GM12874 (cell line): Measurements from ENCODE around the gene EID3.

Experiments used
- TF ChIP-seq, protein P1 (sequence below): IDR thresholded peaks from 2 replicates; pipeline ENCODE4 v1.5.1; 2011; ENCODE audit warnings: low read depth, mild to moderate bottlenecking, control low read depth, low read length, moderate library complexity; ENCODE audit not compliant: insufficient read depth

EID3 gene

DNA sequence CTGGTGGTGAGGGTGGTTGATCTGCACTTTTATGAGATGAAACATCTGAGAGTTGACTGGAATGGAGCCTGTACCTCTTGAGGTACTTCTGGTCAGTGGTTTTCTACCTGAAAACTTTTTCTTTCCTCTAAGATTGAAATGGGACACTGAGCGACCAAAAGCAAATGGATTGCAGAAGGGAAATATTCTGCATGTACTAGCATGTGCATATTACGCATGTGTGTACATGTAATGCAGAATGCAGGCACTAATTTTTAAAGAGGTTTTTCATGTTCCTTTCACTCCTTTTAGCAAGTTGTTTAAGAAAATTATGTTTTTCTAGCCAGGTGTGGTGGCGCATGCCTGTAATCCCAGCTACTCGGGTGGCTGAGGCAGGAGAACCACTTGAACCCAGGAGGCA is 28.7 kb upstream of the EID3 start:
- TF ChIP-seq, protein P1, sequence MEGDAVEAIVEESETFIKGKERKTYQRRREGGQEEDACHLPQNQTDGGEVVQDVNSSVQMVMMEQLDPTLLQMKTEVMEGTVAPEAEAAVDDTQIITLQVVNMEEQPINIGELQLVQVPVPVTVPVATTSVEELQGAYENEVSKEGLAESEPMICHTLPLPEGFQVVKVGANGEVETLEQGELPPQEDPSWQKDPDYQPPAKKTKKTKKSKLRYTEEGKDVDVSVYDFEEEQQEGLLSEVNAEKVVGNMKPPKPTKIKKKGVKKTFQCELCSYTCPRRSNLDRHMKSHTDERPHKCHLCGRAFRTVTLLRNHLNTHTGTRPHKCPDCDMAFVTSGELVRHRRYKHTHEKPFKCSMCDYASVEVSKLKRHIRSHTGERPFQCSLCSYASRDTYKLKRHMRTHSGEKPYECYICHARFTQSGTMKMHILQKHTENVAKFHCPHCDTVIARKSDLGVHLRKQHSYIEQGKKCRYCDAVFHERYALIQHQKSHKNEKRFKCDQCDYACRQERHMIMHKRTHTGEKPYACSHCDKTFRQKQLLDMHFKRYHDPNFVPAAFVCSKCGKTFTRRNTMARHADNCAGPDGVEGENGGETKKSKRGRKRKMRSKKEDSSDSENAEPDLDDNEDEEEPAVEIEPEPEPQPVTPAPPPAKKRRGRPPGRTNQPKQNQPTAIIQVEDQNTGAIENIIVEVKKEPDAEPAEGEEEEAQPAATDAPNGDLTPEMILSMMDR = no peak

DNA sequence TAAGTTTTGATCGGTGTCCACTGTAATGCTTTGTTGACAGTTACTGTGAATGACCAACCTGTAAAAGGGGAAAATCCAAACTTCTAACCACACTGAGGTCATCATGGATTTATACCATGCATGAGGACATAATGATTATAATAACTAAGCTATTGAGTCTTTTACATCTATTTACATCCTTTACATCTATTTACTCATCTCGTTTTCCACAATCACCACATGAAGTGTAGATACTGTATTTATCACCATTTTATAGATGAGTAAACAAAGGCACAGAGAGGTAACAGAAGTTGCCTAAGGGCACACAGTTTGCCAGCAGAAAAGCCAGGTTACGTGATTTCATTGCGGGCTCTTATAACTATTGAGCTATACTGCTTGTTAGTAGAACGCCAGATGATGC is 27.9 kb upstream of the EID3 start:
- TF ChIP-seq, protein P1 = no peak

DNA sequence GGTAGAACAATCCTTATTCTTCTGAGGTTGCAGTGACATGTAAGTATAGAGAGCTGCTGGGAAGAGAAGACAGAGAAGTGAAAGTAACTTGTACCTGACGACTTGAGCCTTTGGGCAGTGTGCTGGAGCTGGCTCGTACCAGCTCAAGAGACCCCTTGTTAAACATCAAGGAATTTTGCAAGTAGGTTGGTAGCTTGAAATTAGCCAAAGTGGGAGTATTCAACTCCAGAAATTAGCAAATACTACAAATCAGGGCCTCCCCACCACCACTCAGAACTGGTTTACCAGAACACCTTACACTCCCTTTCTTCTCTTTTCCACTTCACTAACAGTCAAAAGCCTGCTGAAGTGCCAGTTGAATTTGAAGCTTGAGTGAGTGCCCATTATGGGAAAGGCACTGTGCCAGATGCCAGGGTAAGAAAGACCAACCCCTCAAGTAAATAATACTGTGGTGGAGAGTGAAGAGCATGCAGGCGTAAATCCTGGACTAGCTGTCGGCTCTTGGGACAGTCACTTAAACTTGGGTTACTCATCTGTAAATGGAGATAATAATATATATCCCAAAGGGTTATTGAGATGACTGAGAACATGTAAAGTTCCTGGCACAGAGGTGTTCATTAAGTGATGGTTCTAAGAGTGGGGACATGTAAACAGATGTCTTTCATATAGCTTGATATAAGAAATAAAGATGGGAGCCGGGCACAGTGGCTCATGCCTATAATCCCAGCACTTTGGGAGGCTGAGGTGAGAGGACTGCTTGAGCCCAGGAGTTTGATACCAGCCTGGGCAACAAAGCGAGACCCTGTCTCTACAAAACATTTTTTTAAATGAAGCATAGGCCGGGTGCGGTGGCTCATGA is 27.0 kb upstream of the EID3 start:
- TF ChIP-seq, protein P1 = no peak

DNA sequence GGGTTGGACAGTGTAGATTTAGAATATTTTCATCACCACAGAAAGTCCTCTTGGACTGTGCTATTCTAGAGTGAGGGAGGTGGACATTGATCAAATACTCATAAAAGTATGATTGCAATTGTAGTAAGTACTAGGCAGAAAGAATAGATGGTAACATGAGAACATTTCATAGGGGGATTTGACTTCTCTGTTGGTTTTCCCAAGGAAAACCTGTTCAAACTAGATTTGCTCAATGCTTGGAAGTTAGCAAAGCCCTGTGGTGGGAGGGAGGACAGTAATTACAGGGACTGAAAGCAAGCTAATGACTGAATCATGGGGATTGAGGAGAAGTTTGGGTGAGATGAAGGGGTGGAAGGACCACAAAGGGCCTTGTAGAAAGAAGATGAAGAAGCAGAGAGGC is 24.4 kb upstream of the EID3 start:
- TF ChIP-seq, protein P1 = no peak

DNA sequence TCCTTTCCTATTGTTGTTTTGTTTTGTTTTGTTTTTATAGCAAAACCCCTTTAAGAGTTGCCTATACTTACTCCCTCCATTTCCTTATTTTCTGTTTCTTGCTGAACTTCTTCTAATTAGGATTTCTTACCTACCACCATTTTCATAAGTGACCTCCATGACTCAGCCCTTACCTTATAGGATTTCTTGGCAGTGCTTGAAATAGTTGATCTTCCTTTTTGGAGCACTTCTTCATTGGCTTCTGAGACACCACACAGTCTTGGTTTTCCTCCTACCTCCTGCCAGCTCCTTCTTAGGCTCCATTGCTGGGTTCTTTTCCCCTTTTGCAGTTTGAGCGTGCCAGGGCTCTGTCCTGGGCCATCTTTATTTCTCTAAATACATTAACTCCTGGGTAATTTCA is 23.4 kb upstream of the EID3 start:
- TF ChIP-seq, protein P1 = no peak

DNA sequence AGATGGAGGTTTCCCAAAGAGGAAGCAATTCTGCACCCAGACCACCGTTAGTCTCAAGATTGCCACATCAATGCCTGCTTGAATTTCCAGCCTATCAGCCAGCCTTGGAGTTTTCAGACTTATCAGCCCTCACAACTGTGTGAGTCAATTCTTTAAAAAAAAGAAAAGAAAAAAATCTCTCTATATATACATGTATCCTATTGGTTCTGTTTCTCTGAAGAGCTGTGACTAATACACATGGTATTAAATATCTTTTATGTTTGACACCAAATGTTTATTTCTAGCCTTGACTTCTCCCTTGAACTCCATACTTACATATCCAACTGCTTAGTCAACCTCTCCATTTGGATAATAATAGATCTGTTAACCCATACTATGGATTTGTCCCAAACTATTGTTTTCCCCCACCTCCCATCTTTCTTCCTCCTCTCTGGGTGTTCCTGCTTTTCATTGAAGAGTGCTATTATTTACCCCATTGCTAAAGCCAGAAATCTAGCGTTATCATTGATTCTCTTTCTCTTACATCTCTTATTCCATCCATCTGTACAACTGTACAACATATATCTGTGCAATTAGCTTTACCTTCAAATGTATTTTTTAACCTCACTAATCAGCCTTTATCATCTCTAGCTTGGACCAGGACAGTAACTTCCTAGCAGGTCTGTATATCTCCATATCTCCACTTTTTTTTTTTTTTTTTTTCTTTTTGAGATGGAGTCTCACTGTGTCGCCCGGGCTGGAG is 22.7 kb upstream of the EID3 start:
- TF ChIP-seq, protein P1 = no peak

DNA sequence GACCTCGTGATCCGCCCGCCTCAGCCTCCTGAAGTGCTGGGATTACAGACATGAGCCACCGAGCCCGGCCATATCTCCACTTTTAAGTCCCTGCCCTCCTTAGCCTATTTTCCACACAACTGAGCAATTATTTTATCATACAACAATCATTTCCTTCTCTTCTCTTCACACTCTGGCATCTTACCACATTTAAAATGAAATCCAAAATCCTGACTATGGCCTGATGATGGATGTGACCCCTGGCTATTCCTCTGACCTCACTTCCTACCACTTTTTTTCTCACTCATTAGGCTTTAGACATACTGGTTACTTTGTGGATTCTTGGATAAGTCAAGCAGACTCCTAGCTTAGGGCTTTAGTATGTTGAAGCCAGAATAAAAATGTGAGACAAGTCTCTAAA is 21.9 kb upstream of the EID3 start:
- TF ChIP-seq, protein P1 = no peak
